Measurements from ENCODE around the gene MCF2L. TPM values are rescaled to one million over a fixed set of nuclear protein-coding genes. Genes with fewer than 3 reads are reported as not detected.

MCF2L gene
- total RNA-seq, 2 experiments from 2014 or later = 2.8 to 16.4 TPM

- Histone ChIP-seq H4K20me1 (ENCODE audit: insufficient read depth, low read length) (no peaks in the 10 kb centered on the region), H2AFZ (ENCODE audit: low read length) (no peak overlapping the region), H3K9me3 (ENCODE audit: low read length) (no peaks in the 10 kb centered on the region), H3K36me3 (ENCODE audit: insufficient read depth, low read length) (no peaks in the 10 kb centered on the region), H3K9me2 (ENCODE audit: insufficient read depth, low read length) (no peaks in the 10 kb centered on the region), H3K27ac (ENCODE audit: low read depth, low read length, poor library complexity, severe bottlenecking) (no peak overlapping the region), H3K4me1 (ENCODE audit: insufficient read depth, low read length, poor library complexity, severe bottlenecking) (no peaks in the 10 kb centered on the region), H3K4me3 (ENCODE audit: low read depth, low read length, poor library complexity, severe bottlenecking) (no peak overlapping the region), H3K79me2 (ENCODE audit: insufficient read depth, low read depth, low read length) (no peaks in the 10 kb centered on the region), H3K4me2 (ENCODE audit: low read length) (no peak overlapping the region)
- intact Hi-C loops (cut with micrococcal nuclease; ENCODE audit: unreplicated experiment) = no loop called here
- CTCF ChIA-PET (ENCODE audit: unreplicated experiment) = no interaction called here
- DNase-seq (ENCODE audit: low spot score) = no peak
- BruUV-seq (replicated peaks) = no TSS peak
- POLR2A ChIA-PET = no interaction called here
- no peak for TF ChIP-seq CTCF (conservative IDR thresholded peaks at IDR 0.05; ENCODE audit: low read length)
- no peak for TF ChIP-seq EZH2phosphoT487 (IDR thresholded peaks at IDR 0.05; ENCODE audit: borderline replicate concordance, low read depth, low read length)
These were observed 174.6 kb downstream of the MCF2L start for GRCh38 chr13:113143466-113144254.

DNA sequence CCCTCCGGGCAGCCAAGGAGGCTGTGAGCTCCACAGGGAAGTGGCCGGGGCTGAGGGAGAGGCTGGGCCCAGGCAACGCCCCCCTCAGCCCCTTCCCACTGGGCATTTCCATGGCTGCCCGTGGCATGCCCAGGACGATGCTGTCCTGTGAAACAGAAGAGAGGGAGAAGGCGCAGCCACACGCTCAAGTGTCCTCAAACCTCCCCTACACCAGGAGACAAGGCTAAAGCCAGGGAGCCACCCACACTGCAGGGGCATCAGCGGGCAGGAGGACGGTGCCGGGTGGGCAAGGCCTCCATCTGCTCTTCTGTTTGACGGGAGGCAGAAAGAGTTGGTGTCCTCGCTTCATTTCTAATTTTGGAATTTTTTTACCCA, 175.2 kb downstream of the MCF2L start:
- BruUV-seq (replicated peaks) = no TSS peak
- TF ChIP-seq EZH2phosphoT487 (IDR thresholded peaks at IDR 0.05; ENCODE audit: borderline replicate concordance, low read depth, low read length) = no peak
- TF ChIP-seq CTCF (conservative IDR thresholded peaks at IDR 0.05; ENCODE audit: low read length) = no peak
- POLR2A ChIA-PET = no interaction called here
- H3K4me2 ChIP-seq (ENCODE audit: low read length) = no peak overlapping the region
- H3K9me2 ChIP-seq (ENCODE audit: insufficient read depth, low read length) = no peaks in the 10 kb centered on the region
- H3K4me3 ChIP-seq (ENCODE audit: low read depth, low read length, poor library complexity, severe bottlenecking) = no peak overlapping the region
- DNase-seq (ENCODE audit: low spot score) = no peak
- H4K20me1 ChIP-seq (ENCODE audit: insufficient read depth, low read length) = no peaks in the 10 kb centered on the region
- H3K27ac ChIP-seq (ENCODE audit: low read depth, low read length, poor library complexity, severe bottlenecking) = no peak overlapping the region
- H3K4me1 ChIP-seq (ENCODE audit: insufficient read depth, low read length, poor library complexity, severe bottlenecking) = no peaks in the 10 kb centered on the region
- no peak overlapping the region for H2AFZ ChIP-seq (ENCODE audit: low read length)
- intact Hi-C loops (cut with micrococcal nuclease; ENCODE audit: unreplicated experiment) = no loop called here
- H3K79me2 ChIP-seq (ENCODE audit: insufficient read depth, low read depth, low read length) = no peaks in the 10 kb centered on the region
- CTCF ChIA-PET (ENCODE audit: unreplicated experiment) = no interaction called here
- H3K36me3 ChIP-seq (ENCODE audit: insufficient read depth, low read length) = no peaks in the 10 kb centered on the region
- H3K9me3 ChIP-seq (ENCODE audit: low read length) = no peaks in the 10 kb centered on the region

DNA sequence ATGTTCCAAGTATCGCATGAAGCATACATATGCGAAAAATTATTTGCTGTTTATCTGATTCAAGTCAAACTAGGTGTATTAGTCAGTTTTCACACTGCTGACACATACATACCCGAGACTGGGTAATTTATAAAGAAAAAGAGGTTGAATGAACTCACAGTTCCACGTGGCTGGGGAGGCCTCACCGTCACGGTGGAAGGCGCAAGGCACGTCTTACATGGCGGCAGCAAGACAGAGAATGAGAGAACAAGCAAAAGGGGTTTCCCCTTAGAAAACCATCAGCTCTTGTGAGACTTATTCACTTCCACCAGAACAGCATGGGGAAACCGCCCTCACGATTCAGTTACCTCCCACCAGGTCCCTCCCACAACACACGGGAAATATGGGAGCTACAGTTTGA, 176.5 kb downstream of the MCF2L start:
- Histone ChIP-seq H3K36me3 (ENCODE audit: insufficient read depth, low read length) (no peaks in the 10 kb centered on the region), H3K4me3 (ENCODE audit: low read depth, low read length, poor library complexity, severe bottlenecking) (no peak overlapping the region), H3K9me2 (ENCODE audit: insufficient read depth, low read length) (no peaks in the 10 kb centered on the region), H3K27ac (ENCODE audit: low read depth, low read length, poor library complexity, severe bottlenecking) (no peak overlapping the region), H3K79me2 (ENCODE audit: insufficient read depth, low read depth, low read length) (no peaks in the 10 kb centered on the region), H3K4me2 (ENCODE audit: low read length) (no peak overlapping the region), H4K20me1 (ENCODE audit: insufficient read depth, low read length) (no peaks in the 10 kb centered on the region), H3K4me1 (ENCODE audit: insufficient read depth, low read length, poor library complexity, severe bottlenecking) (no peaks in the 10 kb centered on the region), H2AFZ (ENCODE audit: low read length) (no peak overlapping the region), H3K9me3 (ENCODE audit: low read length) (no peaks in the 10 kb centered on the region)
- BruUV-seq (replicated peaks) = no TSS peak
- DNase-seq (ENCODE audit: low spot score) = no peak
- TF ChIP-seq EZH2phosphoT487 (IDR thresholded peaks at IDR 0.05; ENCODE audit: borderline replicate concordance, low read depth, low read length) (no peak), CTCF (conservative IDR thresholded peaks at IDR 0.05; ENCODE audit: low read length) (no peak)
- ChIA-PET CTCF (ENCODE audit: unreplicated experiment) (no interaction called here), POLR2A (no interaction called here)
- intact Hi-C loops (cut with micrococcal nuclease; ENCODE audit: unreplicated experiment) = no loop called here

All from OCI-LY7 (cell line).